GM21423 (cell line): ENCODE results near the gene NFKBIB.

ENCODE experiments used
- ATAC-seq: cut with Tn5 transposase; IDR thresholded peaks from one replicate; pipeline ENCODE4 v1.9.1; 2021; ENCODE audit warnings: mild to moderate bottlenecking, moderate library complexity; ENCODE audit not compliant: unreplicated experiment

Gene NFKBIB

DNA sequence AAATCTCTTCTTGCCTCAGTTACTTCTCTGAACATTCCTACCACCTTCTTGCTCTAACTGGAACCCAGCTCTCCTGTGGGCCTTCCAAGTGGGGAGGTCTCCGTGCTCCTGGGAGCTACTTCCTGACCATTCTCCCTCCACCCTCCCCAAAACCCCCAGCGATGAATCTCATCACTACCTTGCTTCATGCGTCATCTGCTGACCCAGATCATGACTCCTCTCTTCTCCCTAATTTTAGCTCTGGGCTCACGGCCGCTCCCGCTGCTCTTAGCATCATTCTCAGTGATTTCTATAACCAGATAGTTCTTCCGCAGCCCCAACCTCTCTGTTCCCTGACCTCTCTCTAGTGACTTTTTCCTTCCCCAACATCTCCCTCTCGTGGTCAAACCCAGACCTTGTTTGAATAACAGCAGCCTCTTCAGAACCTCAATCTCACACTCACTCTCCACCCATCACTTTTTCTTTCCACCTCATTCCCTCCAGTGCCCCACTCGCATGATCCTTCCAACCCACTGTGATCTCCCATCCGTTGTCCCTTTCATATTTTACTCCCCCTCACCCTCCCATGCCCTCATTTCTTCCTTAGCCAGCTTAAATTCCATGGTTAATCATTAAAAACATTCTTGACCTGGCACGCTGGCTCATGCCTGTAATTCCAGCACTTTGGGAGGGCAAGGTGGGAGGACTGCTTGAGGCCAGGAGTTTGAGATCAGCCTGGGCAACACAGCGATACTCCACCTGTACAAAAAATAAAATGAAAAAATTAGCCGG is 52.8 kb downstream of the NFKBIB start:
- ATAC-seq = no peak

DNA sequence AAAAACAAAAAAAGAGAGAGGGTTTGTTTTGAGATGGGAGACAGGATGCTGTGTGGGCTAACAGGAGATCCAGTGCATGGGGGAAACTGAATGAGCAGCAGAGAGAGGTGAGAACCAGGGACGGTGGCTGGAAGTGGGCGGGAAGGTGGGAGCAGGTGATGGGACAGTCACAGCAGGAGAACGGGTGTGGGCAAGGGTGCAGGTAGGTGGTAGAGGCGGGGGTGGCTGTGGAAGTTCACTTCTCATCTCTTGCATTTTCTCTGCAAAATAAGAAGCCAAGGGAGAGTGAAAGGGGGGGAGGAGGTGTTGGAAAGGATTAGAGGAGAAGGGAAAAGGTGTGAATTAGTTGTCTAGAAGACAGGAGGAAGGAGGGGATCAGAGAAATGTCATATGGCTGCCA is 53.9 kb downstream of the NFKBIB start:
- ATAC-seq = no peak

DNA sequence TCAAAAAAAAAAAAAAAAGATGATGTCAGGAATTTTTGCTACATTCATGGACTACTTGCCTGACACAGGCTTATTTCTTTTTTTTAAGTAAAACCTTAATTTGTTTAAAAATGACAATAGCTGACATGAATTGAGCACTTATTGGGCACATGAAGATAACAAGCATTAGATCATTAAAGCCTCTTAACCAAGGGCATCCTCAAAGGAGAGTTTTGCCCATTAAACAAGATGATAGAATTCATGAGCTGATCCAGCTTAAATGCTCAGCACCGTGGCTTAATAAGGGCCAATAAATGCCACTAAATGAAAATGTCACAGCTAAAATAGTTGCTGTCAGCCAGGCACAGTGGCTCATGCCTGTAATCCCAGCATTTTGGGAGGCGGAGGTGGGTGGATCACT is 56.5 kb downstream of the NFKBIB start:
- ATAC-seq = no peak

GRCh38 chr19:38958301-38958700 is 58.5 kb downstream of the NFKBIB start:
- ATAC-seq = no peak
